Stimulated activated CD4-positive, alpha-beta T cell treated with anti-CD3 and anti-CD28 coated beads, Interleukin-15, amount 100 ng/mL, for 24 hours (primary cell): ENCODE results near the gene PLA2G3.

Source experiments
- DNase-seq: peaks from one replicate; pipeline ENCODE4 v3.0.0-alpha.2; 2020

The PLA2G3 gene

DNA sequence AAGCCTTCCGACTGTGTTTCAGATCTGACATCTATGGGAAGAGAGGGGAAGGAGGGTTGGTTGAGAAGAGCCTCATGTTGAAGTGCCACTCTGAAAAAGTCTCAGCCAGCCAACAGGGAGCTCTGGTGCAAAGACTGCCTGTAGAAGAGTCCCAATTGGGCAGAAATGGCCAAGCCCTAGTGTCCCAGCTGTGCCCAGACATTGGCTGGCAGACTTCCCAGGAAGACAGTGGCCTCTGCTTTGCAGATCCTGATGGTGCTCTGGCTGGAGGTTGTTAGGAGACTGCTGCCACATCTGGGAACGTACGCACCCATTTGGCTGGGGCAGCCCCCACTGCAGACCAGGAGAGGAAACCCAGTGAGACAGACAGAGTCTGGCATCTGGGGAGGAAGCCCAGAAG, 3.2 kb upstream of the PLA2G3 start:
- DNase-seq = no peak

DNA sequence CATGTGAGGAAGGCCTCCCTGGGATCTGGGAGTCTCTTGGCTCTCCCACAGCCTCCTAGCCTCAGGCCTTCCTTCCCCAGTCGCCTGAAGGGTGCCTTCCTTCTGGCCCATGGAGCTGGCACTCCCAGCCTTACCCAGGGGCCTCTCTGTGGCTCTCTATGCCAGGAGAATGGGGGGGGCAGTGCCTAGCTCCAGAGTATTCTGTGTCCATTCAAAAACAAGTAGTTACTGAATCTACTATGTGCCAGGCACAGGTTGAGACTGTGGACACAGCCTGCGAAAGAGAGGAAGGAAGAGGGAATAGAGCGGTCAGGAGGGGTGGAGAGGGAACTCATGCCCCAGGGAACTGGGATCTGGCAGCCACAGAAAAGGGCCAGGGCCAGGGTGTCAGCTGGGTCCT, 2.7 kb upstream of the PLA2G3 start:
- no peak for DNase-seq

DNA sequence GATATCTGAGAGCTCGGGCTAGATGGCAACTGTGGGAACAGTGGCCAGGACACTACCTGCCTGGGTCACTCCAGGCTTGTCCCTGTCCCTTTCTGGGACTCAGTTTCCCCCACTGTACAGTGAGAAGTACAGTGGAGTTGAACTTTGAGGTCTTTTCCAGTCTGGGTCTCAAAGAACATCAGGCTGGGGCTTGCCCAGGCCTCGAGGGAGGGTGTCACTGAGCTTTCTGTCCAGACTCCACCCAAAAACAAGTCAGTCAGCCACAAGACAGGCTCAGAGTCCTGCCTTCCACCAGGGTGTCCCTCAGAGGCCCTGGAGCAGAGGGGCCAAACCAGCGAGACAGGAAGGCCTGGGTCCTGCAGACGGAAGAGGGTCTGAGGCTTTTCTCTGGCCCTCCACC, 2.0 kb upstream of the PLA2G3 start:
- DNase-seq = no peak

DNA sequence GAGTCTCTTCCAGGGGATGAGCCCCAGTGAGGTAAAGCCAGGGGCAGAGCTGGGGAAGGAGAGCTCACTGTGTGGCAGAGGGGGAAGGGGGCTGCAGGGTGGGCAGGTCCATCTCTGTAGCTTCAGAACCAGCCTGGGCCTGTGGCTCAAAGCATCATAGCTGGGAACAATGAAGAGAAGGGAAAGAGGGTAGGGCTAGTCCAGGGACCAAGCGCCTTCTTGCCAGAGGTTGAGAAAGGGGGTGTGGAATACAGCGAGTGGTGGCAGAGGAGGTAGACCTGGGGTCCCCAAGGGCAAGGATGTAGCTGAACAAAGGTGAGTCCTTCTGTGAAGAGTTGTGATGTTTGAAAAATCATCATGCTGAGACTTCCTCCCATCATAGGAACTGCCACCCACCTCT, 1.2 kb upstream of the PLA2G3 start:
- no peak for DNase-seq

DNA sequence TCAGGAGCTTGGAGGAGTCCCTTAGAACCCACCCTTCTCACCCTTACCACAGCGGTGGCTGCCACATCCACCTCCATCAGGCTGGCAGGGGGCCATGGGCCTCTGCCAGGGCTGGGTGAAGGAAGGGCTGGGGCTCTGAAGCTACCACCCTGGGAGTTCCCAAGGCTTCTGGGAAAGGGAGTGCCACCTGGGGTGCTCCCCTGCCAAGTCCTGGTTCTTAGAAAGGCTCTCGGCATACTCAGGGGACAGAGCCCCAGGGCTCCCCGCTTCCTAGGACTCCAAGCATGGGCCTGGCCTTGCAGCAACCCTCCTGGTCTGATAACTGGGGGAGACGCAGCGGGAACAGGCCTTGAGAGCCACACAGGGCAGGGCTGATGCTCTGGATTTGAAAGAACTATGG, 438 bp upstream of the PLA2G3 start:
- DNase-seq = no peak

DNA sequence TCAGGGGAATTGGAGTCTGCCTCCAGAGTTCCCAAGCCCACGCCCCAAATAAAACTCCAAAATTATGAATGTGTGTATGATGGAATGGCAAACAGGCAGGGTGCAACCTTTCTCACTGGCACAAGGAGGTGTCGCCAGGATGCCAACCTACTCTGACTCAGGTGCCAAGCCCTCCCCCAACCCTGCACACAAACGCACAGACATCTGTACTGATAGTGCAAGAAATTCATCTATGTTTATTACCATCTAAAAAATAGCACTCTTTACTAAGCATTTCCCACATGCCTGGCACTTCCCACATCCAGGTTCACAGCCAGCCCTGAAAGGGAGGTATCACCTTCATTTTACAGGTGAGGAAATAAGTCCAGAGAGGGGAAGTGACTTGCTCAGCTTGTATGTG, 1.2 kb downstream of the PLA2G3 start:
- DNase-seq = no peak

DNA sequence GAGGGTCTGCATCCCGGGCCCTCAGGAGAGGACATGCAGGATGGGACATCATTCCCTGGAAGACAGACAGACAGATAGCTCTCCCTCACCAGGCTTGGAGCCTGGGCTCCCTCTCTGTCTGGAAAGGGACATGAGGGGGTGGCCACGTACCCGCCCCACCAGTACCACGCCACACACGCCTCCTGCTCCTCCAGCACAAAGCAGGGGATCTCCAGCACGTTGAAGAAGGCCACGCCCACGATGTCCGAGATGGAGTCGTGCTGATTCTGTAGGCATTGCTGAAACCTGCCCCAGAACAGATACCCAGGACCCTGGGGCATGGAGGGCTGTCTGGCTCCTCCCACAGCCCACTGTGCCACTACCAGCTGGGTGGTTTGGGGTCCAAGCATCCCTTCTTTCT, 2.2 kb downstream of the PLA2G3 start:
- no peak for DNase-seq

DNA sequence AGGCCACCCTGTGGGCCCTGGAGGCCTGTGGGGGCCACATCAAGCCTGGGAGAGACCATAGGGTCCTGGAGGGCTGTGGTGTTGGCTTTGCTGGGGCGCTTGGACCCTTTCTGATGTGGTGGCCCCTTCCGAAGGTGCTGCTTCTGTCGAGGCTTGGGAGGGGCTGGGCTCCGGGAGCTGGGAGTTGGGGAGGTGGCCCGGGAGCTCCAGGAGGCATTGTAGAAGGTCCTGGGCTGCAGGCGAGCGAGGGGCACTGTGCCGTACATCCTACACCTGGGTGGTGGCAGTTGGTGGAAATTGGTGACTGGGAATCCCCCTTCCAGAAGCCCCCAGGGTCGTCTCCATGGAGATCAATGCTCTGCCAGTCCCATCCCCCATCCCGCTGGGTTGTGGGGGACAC, 2.6 kb downstream of the PLA2G3 start:
- DNase-seq = no peak

DNA sequence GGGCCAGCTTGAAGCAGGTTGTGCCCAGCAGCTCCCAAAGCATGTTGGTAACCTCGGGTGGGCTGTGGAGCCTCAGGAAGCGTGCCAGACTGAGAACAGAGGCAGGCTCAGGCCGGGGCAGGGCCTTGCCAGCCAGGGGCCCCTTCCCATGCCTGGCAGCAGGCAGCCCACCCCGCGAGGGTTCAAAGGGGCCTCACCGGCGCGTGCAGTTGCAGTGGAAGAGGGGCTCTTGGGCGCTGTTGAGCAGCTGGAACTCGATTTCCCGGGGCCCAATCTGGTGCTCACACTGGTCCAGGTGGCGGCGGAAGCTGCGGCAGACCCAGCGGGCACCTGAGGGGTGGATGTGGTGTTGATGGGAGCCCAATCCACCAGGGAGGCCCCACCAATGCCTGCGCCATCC, 3.6 kb downstream of the PLA2G3 start:
- no peak for DNase-seq

DNA sequence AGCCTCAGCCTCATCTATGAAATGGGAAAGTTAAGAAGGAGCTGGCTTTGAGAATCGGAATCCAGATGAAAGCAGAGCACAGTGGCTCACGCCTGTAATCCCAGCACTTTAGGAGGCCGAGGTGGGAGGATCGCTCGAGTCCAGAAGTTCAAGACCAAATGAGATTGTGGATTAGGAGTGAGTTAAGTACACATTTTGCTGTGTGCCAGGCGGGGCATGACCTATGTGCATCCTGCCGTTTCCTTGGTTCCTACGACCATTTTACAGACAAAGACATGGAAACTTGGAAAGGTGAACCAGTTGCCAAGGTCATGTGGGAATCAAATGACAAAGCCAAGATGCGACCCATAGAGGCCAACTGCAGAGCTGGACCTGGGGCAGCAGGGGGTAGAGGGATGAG, 4.2 kb downstream of the PLA2G3 start:
- DNase-seq = no peak

DNA sequence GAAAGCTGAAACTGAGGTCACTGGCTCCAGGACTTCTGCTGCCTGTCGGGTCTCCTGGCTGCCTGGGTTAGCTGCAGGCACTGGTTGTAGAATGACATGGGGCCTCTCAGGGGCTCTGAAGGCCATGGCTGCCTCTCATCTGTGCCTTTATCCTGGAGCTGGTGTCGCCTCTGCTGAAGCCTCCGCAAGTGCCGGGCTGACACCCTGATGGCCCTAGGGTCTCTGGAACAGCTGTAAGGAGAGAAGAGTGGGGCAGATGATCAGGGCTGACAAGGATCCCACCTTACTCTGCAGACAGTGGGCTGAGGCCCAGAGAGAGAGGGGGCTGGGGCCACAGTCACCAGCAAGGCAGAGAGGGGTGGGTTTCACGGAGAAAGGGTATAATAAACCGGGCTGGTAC, 4.6 kb downstream of the PLA2G3 start:
- no peak for DNase-seq

DNA sequence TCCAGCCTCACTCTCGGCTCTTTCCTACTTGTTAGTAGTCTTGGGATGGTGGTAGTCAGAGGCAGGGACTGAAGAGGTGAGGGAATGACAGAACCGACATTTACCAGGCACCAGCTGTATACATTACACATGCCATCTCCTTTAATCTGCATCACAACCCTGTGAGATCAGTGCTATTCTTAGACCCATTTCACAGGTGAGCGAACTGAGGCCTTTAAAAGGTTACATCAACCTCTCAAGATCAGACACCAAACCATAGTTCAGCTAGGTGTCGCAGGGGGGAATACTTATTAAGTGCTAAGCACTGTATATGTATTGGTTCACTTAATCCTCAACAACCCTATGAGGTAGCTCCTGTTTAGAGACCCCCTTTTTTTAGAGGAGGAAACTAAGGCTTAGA, 5.6 kb downstream of the PLA2G3 start:
- no peak for DNase-seq

DNA sequence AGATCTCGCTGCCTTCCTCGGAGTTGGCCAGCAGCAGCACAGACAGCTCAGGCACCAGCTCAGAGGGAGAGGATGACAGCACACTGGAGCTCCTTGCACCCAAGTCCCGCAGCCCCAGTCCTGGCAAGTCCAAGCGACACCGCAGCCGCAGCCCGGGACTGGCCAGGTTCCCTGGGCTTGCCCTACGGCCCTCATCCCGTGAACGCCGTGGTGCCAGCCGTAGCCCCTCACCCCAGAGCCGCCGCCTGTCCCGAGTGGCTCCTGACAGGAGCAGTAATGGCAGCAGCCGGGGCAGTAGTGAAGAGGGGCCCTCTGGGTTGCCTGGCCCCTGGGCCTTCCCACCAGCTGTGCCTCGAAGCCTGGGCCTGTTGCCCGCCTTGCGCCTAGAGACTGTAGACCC, 6.4 kb downstream of the PLA2G3 start:
- no peak for DNase-seq

DNA sequence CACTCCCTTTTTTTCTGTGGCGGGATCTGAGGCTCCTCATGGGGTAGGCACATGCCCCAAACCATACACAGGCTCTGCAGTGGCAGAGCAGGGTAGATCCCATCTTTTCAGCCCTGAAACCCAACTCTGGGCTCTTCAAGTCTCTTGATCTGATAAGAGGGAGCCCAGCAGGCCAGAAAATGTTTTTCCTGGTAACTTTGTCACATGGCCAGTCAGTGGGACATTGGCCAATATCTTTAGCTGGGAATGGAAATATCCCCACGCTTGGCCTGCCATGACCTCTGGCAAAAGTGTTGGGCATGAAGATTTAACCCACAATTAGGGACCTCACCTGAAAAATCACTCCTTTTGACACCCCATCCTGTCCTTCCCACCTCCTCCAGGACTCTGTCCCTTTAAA, 9.4 kb downstream of the PLA2G3 start:
- DNase-seq = no peak

DNA sequence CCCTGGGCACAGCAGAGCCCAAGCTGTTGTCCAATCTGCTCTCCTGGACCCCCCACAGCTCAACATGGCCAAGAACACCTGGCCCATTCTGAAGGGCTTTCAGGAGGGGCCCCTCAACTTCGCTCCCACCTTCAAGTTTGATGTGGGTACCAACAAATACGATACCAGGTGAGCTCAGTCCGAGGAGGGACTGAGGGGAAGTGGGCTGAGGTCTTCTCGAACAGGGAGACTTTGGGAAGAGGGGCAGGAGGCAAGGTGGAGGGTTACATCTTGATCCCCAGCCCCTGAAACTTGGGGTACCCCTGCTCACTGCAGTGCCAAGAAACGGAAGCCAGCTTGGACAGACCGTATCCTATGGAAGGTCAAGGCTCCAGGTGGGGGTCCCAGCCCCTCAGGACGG, 12.2 kb downstream of the PLA2G3 start:
- DNase-seq = no peak

DNA sequence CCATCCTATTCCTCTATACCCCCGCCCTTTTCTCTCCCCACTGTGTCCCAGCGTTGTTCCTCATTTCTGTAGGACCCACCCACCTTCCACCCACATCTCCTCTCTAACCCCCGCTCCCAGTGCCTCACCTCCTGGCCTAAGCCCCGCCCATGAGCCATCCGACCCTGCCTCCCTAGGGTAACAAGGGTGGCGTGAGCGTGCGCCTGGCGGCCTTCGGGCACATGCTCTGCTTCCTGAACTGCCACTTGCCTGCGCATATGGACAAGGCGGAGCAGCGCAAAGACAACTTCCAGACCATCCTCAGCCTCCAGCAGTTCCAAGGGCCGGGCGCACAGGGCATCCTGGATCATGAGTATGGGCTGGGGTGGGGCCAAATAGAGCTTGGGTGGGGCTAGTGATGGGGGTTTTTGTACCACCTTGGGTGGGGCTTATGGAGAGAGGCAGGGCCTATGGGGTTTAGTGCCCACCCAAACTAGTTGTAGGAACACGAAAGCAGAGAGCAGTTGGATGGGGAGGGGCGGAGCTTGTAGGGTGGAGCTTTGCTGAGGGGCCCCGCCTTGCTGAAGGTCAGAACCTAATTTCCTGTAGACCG, 13.0 kb downstream of the PLA2G3 start:
- DNase-seq = no peak

DNA sequence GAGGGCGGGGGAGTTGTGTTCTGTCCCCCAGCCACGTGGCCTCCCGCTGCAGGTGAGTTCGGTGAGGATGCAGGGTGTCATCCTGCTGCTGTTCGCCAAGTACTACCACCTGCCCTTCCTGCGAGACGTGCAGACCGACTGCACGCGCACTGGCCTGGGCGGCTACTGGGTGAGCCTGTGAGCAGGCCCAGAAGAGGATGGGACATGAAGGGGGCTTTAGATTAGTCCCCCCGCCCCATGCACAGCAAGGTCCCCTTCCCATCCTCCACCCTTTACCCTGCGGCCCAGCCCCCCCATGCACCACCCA, 13.5 kb downstream of the PLA2G3 start:
- DNase-seq = no peak

DNA sequence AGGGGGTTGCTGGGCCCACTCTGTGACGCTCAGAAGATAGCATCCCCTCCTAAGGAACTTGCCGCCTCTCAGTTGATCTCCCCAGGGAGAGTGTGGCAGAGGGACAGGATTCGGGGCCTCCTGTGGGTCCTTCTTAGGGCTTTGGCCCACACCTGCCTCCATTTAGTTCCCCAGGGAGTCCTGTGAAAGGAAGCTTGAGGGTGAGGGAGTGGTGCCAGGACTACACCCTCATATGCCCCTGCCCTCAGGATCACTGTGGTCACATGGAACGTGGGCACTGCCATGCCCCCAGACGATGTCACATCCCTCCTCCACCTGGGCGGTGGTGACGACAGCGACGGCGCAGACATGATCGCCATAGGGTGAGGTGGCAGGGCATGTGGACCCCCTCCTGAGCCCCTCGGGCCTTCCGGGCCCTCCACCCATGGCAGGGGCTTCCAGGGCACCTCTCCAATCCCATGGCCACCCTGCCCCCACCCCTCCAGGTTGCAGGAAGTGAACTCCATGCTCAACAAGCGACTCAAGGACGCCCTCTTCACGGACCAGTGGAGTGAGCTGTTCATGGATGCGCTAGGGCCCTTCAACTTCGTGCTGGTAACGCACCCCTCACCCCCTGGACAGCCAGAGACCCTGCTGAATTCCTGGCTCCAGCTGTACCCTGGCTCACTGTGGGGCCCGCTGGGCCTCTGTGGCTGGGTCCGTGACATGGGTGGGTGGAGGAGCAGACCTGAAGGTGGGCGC, 14.0 kb downstream of the PLA2G3 start:
- DNase-seq = no peak

DNA sequence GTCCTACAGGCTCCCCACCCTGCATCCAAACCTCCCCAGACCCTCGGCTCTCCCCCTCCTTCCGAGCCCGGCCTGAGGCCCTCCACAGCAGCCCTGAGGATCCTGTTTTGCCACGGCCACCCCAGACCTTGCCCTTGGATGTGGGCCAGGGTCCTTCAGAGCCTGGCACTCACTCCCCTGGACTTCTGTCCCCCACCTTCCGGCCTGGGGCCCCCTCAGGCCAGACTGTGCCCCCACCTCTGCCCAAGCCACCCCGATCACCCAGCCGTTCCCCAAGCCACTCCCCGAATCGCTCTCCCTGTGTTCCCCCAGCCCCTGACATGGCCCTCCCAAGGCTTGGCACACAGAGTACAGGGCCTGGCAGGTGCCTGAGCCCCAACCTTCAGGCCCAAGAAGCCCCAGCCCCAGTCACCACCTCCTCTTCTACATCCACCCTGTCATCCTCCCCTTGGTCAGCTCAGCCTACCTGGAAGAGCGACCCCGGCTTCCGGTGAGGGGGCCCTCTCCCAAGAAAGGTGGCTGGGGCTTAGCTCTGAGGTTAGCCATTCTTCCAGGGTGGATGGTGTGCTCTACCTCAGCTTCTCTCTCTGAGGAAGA, 14.7 kb downstream of the PLA2G3 start:
- no peak for DNase-seq

DNA sequence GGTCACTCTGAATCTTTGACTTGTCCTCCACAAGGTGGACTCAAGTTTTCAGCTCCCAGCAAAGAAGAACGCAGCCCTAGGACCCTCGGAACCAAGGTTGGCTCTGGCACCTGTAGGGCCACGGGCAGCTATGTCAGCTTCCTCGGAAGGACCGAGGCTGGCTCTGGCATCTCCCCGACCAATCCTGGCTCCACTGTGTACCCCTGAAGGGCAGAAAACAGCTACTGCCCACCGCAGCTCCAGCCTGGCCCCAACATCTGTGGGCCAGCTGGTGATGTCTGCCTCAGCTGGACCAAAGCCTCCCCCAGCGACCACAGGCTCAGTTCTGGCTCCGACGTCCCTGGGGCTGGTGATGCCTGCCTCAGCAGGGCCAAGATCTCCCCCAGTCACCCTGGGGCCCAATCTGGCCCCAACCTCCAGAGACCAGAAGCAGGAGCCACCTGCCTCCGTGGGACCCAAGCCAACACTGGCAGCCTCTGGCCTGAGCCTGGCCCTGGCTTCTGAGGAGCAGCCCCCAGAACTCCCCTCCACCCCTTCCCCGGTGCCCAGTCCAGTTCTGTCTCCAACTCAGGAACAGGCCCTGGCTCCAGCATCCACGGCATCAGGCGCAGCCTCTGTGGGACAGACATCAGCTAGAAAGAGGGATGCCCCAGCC, 15.4 kb downstream of the PLA2G3 start:
- DNase-seq = no peak

DNA sequence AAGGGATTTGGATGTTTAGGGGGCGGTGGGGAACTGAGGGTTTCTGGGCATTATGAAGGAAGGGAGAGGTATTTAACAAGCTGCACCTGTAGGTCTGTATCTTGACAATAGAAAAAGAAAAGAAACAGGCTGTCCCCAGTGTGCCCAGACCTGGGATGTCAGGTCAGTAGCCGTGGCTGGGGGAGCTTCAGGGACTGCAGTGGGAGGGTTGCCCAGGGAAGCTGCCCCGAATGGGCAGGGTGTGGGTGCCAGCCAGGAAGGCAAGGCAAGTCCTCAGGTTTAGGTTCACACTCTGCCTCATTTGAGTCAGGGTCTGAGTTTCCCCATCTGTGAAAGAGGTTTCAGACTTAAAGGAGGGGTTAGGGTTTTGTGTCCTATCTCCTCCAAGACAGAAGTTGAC, 16.0 kb downstream of the PLA2G3 start:
- no peak for DNase-seq

DNA sequence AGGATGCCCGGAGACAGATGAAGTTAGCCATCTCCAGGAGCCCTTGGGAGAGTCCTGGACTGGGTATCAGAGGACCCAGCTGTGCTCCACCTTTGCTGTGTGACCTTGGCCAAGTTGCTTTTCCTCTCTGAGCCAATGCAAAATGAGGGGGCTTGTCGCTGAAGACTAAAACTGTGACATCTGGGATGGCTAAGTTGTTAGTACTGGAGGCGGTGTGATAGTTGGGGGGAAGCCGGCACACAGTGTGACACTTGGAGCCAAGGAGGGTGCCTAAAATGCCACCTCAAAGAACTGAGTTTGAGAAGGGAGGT, 17.1 kb downstream of the PLA2G3 start:
- no peak for DNase-seq

DNA sequence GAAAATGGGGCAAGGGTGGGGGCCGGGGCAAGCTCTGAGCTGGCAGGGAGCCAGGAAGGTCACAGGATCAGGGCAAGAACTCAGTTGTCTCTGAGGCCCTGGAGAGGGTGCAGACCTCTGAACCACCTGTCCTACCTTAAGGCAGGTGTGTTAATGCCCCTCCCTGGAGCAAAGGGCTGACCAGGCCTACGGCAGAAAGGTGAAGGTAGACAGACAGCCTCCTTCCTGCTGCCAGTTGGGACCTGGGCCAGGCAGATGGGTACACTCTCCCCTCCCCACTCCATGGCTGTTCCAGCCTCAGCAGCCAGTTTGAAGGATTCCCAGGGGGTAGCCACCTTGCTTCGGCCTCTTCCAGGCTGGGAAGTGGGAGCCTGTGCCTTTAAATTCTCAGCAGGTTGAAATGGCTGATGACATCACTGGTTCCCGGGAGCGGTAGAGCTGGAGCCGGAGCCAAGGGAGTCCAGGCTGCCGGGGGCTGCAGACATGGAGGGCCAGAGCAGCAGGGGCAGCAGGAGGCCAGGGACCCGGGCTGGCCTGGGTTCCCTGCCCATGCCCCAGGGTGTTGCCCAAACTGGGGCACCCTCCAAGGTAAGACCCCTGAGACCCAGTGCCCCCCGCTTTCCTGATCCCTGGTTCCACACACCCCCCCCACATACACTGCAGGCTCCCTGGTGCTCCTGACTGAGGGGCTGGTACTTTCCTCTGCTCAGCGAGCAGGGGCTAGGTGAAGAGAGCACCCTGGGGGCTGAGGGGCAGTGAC, 17.6 kb downstream of the PLA2G3 start, which contains the start of gene INPP5J:
INPP5J (plus strand) TSS at position 435 of the 760 bp plus-strand sequence; CDS start at position 484, 49 bp downstream.
- DNase-seq = no peak

DNA sequence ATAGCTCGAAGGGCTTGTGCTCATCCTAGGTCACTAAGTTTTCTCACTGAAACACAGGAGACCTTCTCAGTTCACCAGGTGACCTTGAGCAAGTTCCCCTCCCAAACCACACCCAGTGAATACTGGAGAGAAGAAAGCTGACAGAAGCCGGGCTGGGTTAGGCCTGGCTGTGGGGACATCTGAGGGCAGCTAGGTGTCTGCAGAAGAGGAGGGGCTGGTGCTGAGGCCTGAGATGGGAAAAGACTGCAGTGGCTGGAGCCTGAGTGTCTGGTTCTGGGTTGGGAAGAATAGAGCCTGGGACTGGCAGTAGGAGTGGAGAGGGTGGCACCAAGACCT, 18.1 kb downstream of the PLA2G3 start:
- no peak for DNase-seq
